Liver (tissue), 9 donors: ENCODE measurements around the gene TPST2. TPM values are rescaled to one million over a fixed set of nuclear protein-coding genes. Genes with fewer than 3 reads are reported as not detected.

Experiments used
- DNase-seq: peaks from one replicate; pipeline ENCODE4 v3.0.0-alpha.2; 2017; ENCODE audit warnings: low spot score
- H3K27ac ChIP-seq, 2 donors: one replicate each; pipeline ENCODE4 v1.7.0; 2013; ENCODE audit warnings: inconsistent platforms in 2 of 2, low read length in 2 of 2, control low read depth in 1 of 2, low read depth in 1 of 2, mild to moderate bottlenecking in 1 of 2
- H3K27me3 ChIP-seq, 4 donors: one replicate each; pipeline versions ENCODE4 v1.6.1 to v1.7.0; 2013; ENCODE audit warnings: low read length in 3 of 4, inconsistent platforms in 1 of 4, mild to moderate bottlenecking in 1 of 4, moderate library complexity in 1 of 4; ENCODE audit not compliant: control insufficient read depth in 4 of 4, insufficient read depth in 4 of 4
- H3K36me3 ChIP-seq, 4 donors: one replicate each; pipeline versions ENCODE4 v1.6.1 to v1.7.0; 2013; ENCODE audit warnings: low read length in 3 of 4, mild to moderate bottlenecking in 3 of 4, low read depth in 1 of 4, moderate library complexity in 1 of 4; ENCODE audit not compliant: control insufficient read depth in 4 of 4, insufficient read depth in 3 of 4
- H3K4me1 ChIP-seq, 4 donors: one replicate each; pipeline versions ENCODE4 v1.6.1 to v1.7.0; 2013; ENCODE audit warnings: low read length in 3 of 4, mild to moderate bottlenecking in 3 of 4, moderate library complexity in 1 of 4; ENCODE audit not compliant: control insufficient read depth in 4 of 4, insufficient read depth in 4 of 4
- H3K4me3 ChIP-seq, 3 donors: one replicate each; pipeline versions ENCODE4 v1.6.1 to v1.7.0; 2013; ENCODE audit warnings: low read length in 3 of 3, control low read depth in 1 of 3, low read depth in 1 of 3, mild to moderate bottlenecking in 1 of 3
- H3K9ac ChIP-seq, 2 donors: one replicate each; pipeline ENCODE4 v1.7.0; 2013; ENCODE audit warnings: low read length in 2 of 2, mild to moderate bottlenecking in 2 of 2, moderate library complexity in 2 of 2, control low read depth in 1 of 2, low read depth in 1 of 2
- H3K9me3 ChIP-seq, 4 donors: one replicate each; pipeline versions ENCODE4 v1.6.1 to v1.7.0; 2013; ENCODE audit warnings: low read length in 3 of 4; ENCODE audit not compliant: control insufficient read depth in 4 of 4
- ATF3 ChIP-seq: IDR thresholded peaks from 2 replicates; pipeline ENCODE4 v1.6.1; 2016; ENCODE audit warnings: antibody characterized with exemption
- EGR1 ChIP-seq, 2 donors: IDR thresholded peaks; 2 replicates each; pipeline ENCODE4 v1.6.1; 2016 to 2018; ENCODE audit warnings: antibody characterized with exemption in 2 of 2, low read depth in 2 of 2
- FOXA1 ChIP-seq: IDR thresholded peaks from 2 replicates; pipeline ENCODE4 v1.6.1; 2016; ENCODE audit warnings: antibody characterized with exemption
- FOXA2 ChIP-seq: IDR thresholded peaks from 2 replicates; pipeline ENCODE4 v1.6.1; 2016; ENCODE audit warnings: antibody characterized with exemption
- GABPA ChIP-seq, 2 donors: IDR thresholded peaks in 1 of 2; conservative IDR thresholded peaks in 1 of 2; 2 replicates each; pipeline ENCODE4 v1.6.1; 2016; ENCODE audit warnings: antibody characterized with exemption in 2 of 2, mild to moderate bottlenecking in 1 of 2, moderate library complexity in 1 of 2
- HNF4A ChIP-seq, 2 donors: conservative IDR thresholded peaks; 2 replicates each; pipeline ENCODE4 v1.6.1; 2016; ENCODE audit warnings: antibody characterized with exemption in 2 of 2, mild to moderate bottlenecking in 2 of 2
- HNF4G ChIP-seq: IDR thresholded peaks from 2 replicates; pipeline ENCODE4 v1.6.1; 2016; ENCODE audit warnings: antibody characterized with exemption
- JUND ChIP-seq, 2 donors: IDR thresholded peaks; 2 replicates each; pipeline ENCODE4 v1.6.1; 2016; ENCODE audit warnings: antibody characterized with exemption in 2 of 2
- NR2F2 ChIP-seq: IDR thresholded peaks from 2 replicates; pipeline ENCODE4 v1.6.1; 2016; ENCODE audit warnings: antibody characterized with exemption
- RAD21 ChIP-seq, 2 donors: IDR thresholded peaks; 2 replicates each; pipeline ENCODE4 v1.6.1; 2016; ENCODE audit warnings: antibody characterized with exemption in 2 of 2, mild to moderate bottlenecking in 2 of 2
- RXRA ChIP-seq, 2 donors: IDR thresholded peaks; 2 replicates each; pipeline ENCODE4 v1.6.1; 2017 to 2018; ENCODE audit warnings: antibody characterized with exemption in 2 of 2, mild to moderate bottlenecking in 1 of 2
- SP1 ChIP-seq: IDR thresholded peaks from 2 replicates; pipeline ENCODE4 v1.6.1; 2018; ENCODE audit warnings: antibody characterized with exemption, mild to moderate bottlenecking
- TAF1 ChIP-seq: conservative IDR thresholded peaks from 2 replicates; pipeline ENCODE4 v1.6.1; 2016; ENCODE audit warnings: antibody characterized with exemption, mild to moderate bottlenecking
- YY1 ChIP-seq: IDR thresholded peaks from 2 replicates; pipeline ENCODE4 v1.6.1; 2016; ENCODE audit warnings: antibody characterized with exemption, mild to moderate bottlenecking
- WGBS: extraction: QIAGEN DNeasy Blood & Tissue Kit; methylation state at CpG from one replicate; pipeline ENCODE4 v1.1.7; 2013; 5-methylcytosine and 5-hydroxymethylcytosine counted together
- polyA plus RNA-seq, 2 donors: library from polyadenylated mRNA; stranded (reverse) in 1 of 2; unstranded in 1 of 2; fragments of 200-250 nt in 1 of 2; fragments of >200 nt in 1 of 2; fragmentation: Nextera tagmentation in 1 of 2; extraction: Ambion mirVana in 1 of 2; gene quantifications; one replicate each; pipeline versions ENCODE4 v1.2.1 to v1.2.3, GENCODE V29; 2013 to 2015
- total RNA-seq, 2 donors: library from RNA; depleted of rRNA; stranded (reverse); fragments of >200 nt; gene quantifications; one replicate each; pipeline ENCODE4 v1.2.3, GENCODE V29; 2014
- TF ChIP-seq, protein P1 (sequence below): IDR thresholded peaks from 2 replicates; pipeline ENCODE4 v1.6.1; 2016; ENCODE audit warnings: antibody characterized with exemption
- TF ChIP-seq, protein P2 (sequence below): IDR thresholded peaks from 2 replicates; pipeline ENCODE4 v1.6.1; 2016; ENCODE audit warnings: antibody characterized with exemption
- TF ChIP-seq, protein P3 (sequence below): IDR thresholded peaks from 2 replicates; pipeline ENCODE4 v1.6.1; 2016; ENCODE audit warnings: antibody characterized with exemption, mild to moderate bottlenecking
- TF ChIP-seq, protein P4 (sequence below): fragments of 150-350 bp; IDR thresholded peaks from 2 replicates; pipeline ENCODE4 v1.5.1; 2017; ENCODE audit warnings: improper control_type of control experiment, low read depth, low read length; ENCODE audit not compliant: missing input control
- donor health status: healthy.
- donor health status: healthy.
- donor health status: healthy.
- donor health status: healthy.
- donor health status: healthy.

Gene TPST2
- total and polyA plus RNA-seq, 4 donors, result 33.3 to 109 (median 69.7) TPM

DNA sequence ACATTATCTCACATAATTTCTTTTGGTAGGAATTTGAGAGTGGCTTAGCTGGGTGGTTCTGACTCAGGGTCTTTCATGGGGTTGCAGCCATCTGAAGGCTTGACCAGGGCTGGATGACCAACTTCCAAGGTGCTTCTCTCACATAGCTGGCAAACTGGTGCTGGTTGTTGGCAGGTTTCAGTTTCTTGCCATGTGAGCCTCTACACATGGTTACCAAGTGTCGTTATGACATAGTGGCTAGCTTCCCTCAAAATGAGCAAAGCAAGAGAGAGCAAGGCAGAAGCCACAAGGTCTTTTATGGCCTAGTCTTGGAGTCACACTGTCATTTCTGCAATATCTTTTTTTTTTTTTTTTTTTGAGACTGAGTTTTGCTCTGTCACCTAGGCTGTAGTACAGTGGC lies 73.4 kb downstream of the TPST2 start:
- Histone ChIP-seq H3K9me3 (no peaks in the 10 kb centered on the region), H3K4me3 (no peak overlapping the region), H3K36me3 (no peaks in the 10 kb centered on the region), H3K9ac (peak overlapping the region in 1 of 2 donors; percentile 44), H3K27ac (peak overlapping the region; percentile 43 to 55), H3K27me3 (no peaks in the 10 kb centered on the region), H3K4me1 (peaks cover 5 to 40% (median 27%) of the 10 kb centered on the region in 4 donors)
- WGBS, result 35% methylated on average over 1 of the region's 1 CpG
- no peak for TF ChIP-seq GABPA (IDR thresholded peaks at IDR 0.05 in 1 of 2, conservative IDR thresholded peaks at IDR 0.05 in 1 of 2)
- TF ChIP-seq ATF3, result no peak
- TF ChIP-seq HNF4G, result no peak
- TF ChIP-seq, protein P1, sequence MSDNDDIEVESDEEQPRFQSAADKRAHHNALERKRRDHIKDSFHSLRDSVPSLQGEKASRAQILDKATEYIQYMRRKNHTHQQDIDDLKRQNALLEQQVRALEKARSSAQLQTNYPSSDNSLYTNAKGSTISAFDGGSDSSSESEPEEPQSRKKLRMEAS, result no peak
- no peak for TF ChIP-seq YY1
- no peak for TF ChIP-seq NR2F2
- TF ChIP-seq SP1, result no peak
- no peak for TF ChIP-seq EGR1 (IDR thresholded peaks at IDR 0.05; ENCODE audit: low read depth in 2 of 2)
- TF ChIP-seq, protein P2, sequence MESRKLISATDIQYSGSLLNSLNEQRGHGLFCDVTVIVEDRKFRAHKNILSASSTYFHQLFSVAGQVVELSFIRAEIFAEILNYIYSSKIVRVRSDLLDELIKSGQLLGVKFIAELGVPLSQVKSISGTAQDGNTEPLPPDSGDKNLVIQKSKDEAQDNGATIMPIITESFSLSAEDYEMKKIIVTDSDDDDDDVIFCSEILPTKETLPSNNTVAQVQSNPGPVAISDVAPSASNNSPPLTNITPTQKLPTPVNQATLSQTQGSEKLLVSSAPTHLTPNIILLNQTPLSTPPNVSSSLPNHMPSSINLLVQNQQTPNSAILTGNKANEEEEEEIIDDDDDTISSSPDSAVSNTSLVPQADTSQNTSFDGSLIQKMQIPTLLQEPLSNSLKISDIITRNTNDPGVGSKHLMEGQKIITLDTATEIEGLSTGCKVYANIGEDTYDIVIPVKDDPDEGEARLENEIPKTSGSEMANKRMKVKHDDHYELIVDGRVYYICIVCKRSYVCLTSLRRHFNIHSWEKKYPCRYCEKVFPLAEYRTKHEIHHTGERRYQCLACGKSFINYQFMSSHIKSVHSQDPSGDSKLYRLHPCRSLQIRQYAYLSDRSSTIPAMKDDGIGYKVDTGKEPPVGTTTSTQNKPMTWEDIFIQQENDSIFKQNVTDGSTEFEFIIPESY, result no peak
- TF ChIP-seq RXRA (IDR thresholded peaks at IDR 0.05), result no peak
- TF ChIP-seq, protein P3, sequence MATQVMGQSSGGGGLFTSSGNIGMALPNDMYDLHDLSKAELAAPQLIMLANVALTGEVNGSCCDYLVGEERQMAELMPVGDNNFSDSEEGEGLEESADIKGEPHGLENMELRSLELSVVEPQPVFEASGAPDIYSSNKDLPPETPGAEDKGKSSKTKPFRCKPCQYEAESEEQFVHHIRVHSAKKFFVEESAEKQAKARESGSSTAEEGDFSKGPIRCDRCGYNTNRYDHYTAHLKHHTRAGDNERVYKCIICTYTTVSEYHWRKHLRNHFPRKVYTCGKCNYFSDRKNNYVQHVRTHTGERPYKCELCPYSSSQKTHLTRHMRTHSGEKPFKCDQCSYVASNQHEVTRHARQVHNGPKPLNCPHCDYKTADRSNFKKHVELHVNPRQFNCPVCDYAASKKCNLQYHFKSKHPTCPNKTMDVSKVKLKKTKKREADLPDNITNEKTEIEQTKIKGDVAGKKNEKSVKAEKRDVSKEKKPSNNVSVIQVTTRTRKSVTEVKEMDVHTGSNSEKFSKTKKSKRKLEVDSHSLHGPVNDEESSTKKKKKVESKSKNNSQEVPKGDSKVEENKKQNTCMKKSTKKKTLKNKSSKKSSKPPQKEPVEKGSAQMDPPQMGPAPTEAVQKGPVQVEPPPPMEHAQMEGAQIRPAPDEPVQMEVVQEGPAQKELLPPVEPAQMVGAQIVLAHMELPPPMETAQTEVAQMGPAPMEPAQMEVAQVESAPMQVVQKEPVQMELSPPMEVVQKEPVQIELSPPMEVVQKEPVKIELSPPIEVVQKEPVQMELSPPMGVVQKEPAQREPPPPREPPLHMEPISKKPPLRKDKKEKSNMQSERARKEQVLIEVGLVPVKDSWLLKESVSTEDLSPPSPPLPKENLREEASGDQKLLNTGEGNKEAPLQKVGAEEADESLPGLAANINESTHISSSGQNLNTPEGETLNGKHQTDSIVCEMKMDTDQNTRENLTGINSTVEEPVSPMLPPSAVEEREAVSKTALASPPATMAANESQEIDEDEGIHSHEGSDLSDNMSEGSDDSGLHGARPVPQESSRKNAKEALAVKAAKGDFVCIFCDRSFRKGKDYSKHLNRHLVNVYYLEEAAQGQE, result no peak
- TF ChIP-seq TAF1, result no peak
- TF ChIP-seq HNF4A (conservative IDR thresholded peaks at IDR 0.05), result no peak
- no peak for TF ChIP-seq RAD21 (IDR thresholded peaks at IDR 0.05)
- TF ChIP-seq FOXA1, result no peak
- TF ChIP-seq FOXA2, result no peak
- no peak for DNase-seq

GRCh38 chr22:26515931-26516330 lies 74.0 kb downstream of the TPST2 start:
- Histone ChIP-seq H3K9ac (no peak overlapping the region), H3K27ac (peak overlapping the region in 1 of 2 donors; percentile 43), H3K4me1 (peaks cover 7 to 45% (median 33%) of the 10 kb centered on the region in 4 donors), H3K36me3 (no peaks in the 10 kb centered on the region), H3K4me3 (no peak overlapping the region), H3K27me3 (no peaks in the 10 kb centered on the region), H3K9me3 (no peaks in the 10 kb centered on the region)
- no peak for DNase-seq
- 92% methylated on average over 3 of the region's 3 CpGs for WGBS
- no peak for TF ChIP-seq HNF4A (conservative IDR thresholded peaks at IDR 0.05)
- TF ChIP-seq GABPA (IDR thresholded peaks at IDR 0.05 in 1 of 2, conservative IDR thresholded peaks at IDR 0.05 in 1 of 2), result no peak
- TF ChIP-seq FOXA2, result no peak
- no peak for TF ChIP-seq YY1
- no peak for TF ChIP-seq NR2F2
- TF ChIP-seq JUND (IDR thresholded peaks at IDR 0.05), result no peak
- TF ChIP-seq RAD21 (IDR thresholded peaks at IDR 0.05), result no peak
- TF ChIP-seq, protein P4, sequence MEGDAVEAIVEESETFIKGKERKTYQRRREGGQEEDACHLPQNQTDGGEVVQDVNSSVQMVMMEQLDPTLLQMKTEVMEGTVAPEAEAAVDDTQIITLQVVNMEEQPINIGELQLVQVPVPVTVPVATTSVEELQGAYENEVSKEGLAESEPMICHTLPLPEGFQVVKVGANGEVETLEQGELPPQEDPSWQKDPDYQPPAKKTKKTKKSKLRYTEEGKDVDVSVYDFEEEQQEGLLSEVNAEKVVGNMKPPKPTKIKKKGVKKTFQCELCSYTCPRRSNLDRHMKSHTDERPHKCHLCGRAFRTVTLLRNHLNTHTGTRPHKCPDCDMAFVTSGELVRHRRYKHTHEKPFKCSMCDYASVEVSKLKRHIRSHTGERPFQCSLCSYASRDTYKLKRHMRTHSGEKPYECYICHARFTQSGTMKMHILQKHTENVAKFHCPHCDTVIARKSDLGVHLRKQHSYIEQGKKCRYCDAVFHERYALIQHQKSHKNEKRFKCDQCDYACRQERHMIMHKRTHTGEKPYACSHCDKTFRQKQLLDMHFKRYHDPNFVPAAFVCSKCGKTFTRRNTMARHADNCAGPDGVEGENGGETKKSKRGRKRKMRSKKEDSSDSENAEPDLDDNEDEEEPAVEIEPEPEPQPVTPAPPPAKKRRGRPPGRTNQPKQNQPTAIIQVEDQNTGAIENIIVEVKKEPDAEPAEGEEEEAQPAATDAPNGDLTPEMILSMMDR, result no peak
- no peak for TF ChIP-seq EGR1 (IDR thresholded peaks at IDR 0.05; ENCODE audit: low read depth in 2 of 2)
- no peak for TF ChIP-seq ATF3
